Activated CD8-positive, alpha-beta memory T cell treated with anti-CD3 and anti-CD28 coated beads, Interleukin-2, amount 10 ng/mL, durations not matched to agents 7 days and 5 days (primary cell): ENCODE data around the gene MAPKAPK2. TPM values are rescaled to one million over a fixed set of nuclear protein-coding genes. Genes with fewer than 3 reads are reported as not detected.

Experiments
- ATAC-seq: fragments of 150-1000 bp; cut with Tn5 transposase; one replicate; pipeline ENCODE4 v1.10.0; 2021; ENCODE audit warnings: moderate library complexity
- CTCF ChIA-PET: fragments of 350-600 bp; sonication (Branson Sonifier 250); formaldehyde crosslinking; loops from one replicate; lab custom pipeline; 2021; ENCODE audit warnings: antibody characterized with exemption; lab: Charles Lee
- DNase-seq: peaks from one replicate; pipeline ENCODE4 v3.0.0-alpha.2; 2020
- H3K27ac Mint-ChIP-seq: one replicate; pipeline ENCODE4 v1.8.0; 2021; ENCODE audit warnings: mild to moderate bottlenecking, mixed read lengths
- H3K27me3 Mint-ChIP-seq: one replicate; pipeline ENCODE4 v1.8.0; 2021; ENCODE audit warnings: mixed read lengths
- H3K36me3 Mint-ChIP-seq: one replicate; pipeline ENCODE4 v1.8.0; 2021; ENCODE audit warnings: mild to moderate bottlenecking, mixed read lengths
- H3K4me1 Mint-ChIP-seq: one replicate; pipeline ENCODE4 v1.8.0; 2021; ENCODE audit warnings: mixed read lengths
- H3K4me3 Mint-ChIP-seq: one replicate; pipeline ENCODE4 v1.8.0; 2021; ENCODE audit warnings: mild to moderate bottlenecking, moderate library complexity, mixed read lengths
- H3K9me3 Mint-ChIP-seq: one replicate; pipeline ENCODE4 v1.8.0; 2022; ENCODE audit warnings: low read depth, mixed read lengths
- total RNA-seq, 2 experiments: library from RNA; stranded (reverse); gene quantifications; one replicate each; pipeline ENCODE4 v1.2.3, GENCODE V29; 2021

Gene MAPKAPK2
- total RNA-seq, 2 experiments from 2014 or later, result 85.7 to 93.8 TPM

DNA sequence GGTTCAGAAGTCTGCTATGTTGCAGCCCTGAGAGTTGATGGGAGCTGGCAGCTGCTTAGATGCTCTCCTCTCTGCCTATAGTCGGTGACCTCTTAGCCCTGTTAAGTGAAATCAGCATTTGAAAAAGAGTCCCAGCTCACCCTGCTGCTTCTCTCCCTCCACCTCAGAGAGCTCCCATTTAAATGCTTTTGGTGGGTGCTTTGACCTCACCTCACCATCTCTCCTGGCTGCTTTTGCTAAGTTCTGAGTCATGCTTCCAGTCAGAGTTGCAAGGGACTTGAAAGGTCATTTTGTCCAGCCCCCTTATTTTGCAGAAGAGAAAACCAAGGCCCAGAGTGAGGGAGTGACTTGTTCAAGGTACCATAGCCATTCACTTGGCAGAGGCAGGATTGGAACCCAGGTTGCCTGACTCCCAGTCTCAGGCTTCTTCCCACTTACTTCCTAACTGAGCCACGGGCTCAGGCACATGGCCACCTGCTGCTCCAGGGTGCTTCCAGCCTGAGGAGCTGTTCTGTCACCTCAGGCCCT, 3.3 kb downstream of the MAPKAPK2 start:
- ATAC-seq (no peak), DNase-seq (no peak)
- peaks cover 6% of the 10 kb centered on the region for H3K36me3 Mint-ChIP-seq
- H3K27me3 Mint-ChIP-seq, result peaks cover 6% of the 10 kb centered on the region
- H3K27ac Mint-ChIP-seq, result no peak overlapping the region
- H3K9me3 Mint-ChIP-seq, result no peaks in the 10 kb centered on the region
- CTCF ChIA-PET, result interaction anchor here (1.0 to 3.4 kb wide), 6 partner anchors 9 to 38 kb away, joined by 3 to 13 read pairs (median 4); no protein-coding TSS in a partner anchor
- H3K4me3 Mint-ChIP-seq, result no peak overlapping the region
- peaks cover 56% of the 10 kb centered on the region for H3K4me1 Mint-ChIP-seq

- Mint-ChIP-seq H3K4me1 (peaks cover 62% of the 10 kb centered on the region), H3K4me3 (no peak overlapping the region), H3K27me3 (no peaks in the 10 kb centered on the region), H3K27ac (no peak overlapping the region), H3K9me3 (no peaks in the 10 kb centered on the region), H3K36me3 (peaks cover 9% of the 10 kb centered on the region)
- no peak for ATAC-seq
- CTCF ChIA-PET, result interaction anchor here (0.7 to 2.5 kb wide), 9 partner anchors 8 to 212 kb away, joined by 3 to 8 read pairs (median 3); partner anchors contain the start of gene EIF2D
- DNase-seq, result no peak
These were observed 5.8 kb downstream of the MAPKAPK2 start for GRCh38 chr1:206690516-206690915.

DNA sequence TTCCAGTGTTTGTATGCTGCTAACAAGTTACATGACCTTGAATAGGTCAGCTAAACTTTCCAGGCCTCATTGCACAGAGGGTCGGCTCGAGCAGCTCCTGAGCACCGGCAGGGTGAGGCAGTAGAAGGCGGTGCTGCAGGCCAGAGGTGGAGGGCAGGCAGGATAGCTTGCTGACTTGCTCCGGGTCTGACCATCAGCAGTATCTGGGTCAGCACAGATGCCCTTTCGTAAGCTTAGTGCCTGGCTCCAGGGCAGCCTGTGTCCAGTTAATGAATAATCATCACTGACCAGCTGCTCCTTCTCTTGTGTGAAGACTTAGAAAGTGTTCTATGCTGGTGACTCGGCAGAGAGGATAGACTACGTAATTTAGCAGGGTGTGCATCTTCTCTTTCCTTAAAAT, 6.9 kb downstream of the MAPKAPK2 start:
- peaks cover 68% of the 10 kb centered on the region for H3K4me1 Mint-ChIP-seq
- DNase-seq, result no peak
- no peaks in the 10 kb centered on the region for H3K9me3 Mint-ChIP-seq
- H3K4me3 Mint-ChIP-seq, result no peak overlapping the region
- H3K27me3 Mint-ChIP-seq, result no peaks in the 10 kb centered on the region
- CTCF ChIA-PET, result interaction anchor here (1.2 to 2.5 kb wide), 6 partner anchors 9 to 79 kb away, joined by 4 to 9 read pairs (median 7); partner anchors contain the start of gene EIF2D
- no peak overlapping the region for H3K27ac Mint-ChIP-seq
- ATAC-seq, result no peak
- peaks cover 6% of the 10 kb centered on the region for H3K36me3 Mint-ChIP-seq

DNA sequence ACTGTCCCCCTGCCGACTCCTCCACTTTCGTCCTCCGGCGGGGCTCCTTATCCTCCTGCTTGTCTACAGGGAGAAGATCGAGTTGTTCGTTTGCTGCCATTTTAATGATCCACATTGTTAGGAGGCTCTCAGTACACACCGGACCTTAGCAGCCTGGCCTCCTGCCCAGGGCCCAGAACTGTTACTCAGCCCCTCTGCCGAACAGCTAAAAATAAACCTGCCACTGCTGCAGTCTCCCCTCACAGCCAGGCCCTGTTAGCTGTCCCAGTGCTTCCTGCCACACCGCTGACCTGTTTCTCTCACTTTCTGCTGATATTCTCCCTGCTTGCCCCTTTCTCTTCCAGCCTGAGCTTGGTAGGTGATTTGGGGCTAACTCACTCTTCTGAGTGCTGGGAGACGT, 8.3 kb downstream of the MAPKAPK2 start:
- Mint-ChIP-seq H3K27me3 (no peaks in the 10 kb centered on the region), H3K4me3 (no peak overlapping the region), H3K4me1 (peaks cover 60% of the 10 kb centered on the region), H3K9me3 (no peaks in the 10 kb centered on the region), H3K27ac (no peak overlapping the region), H3K36me3 (peaks cover 13% of the 10 kb centered on the region)
- ATAC-seq (no peak), DNase-seq (no peak)
- CTCF ChIA-PET, result interaction anchor here (0.8 to 2.6 kb wide), 8 partner anchors 13 to 204 kb away, joined by 3 to 9 read pairs (median 4); partner anchors contain the start of gene EIF2D

- Mint-ChIP-seq H3K4me3 (no peak overlapping the region), H3K4me1 (peaks cover 57% of the 10 kb centered on the region), H3K9me3 (no peaks in the 10 kb centered on the region), H3K27me3 (no peaks in the 10 kb centered on the region), H3K36me3 (peaks cover 13% of the 10 kb centered on the region), H3K27ac (no peak overlapping the region)
- CTCF ChIA-PET, result interaction anchor here (0.8 to 2.6 kb wide), 6 partner anchors 12 to 205 kb away, joined by 3 to 9 read pairs (median 4); no protein-coding TSS in a partner anchor
- ATAC-seq (no peak), DNase-seq (no peak)
These were observed 8.9 kb downstream of the MAPKAPK2 start for GRCh38 chr1:206693592-206693991.

- H3K36me3 Mint-ChIP-seq, result peaks cover 13% of the 10 kb centered on the region
- H3K27ac Mint-ChIP-seq, result no peak overlapping the region
- no peak for DNase-seq
- H3K27me3 Mint-ChIP-seq, result no peaks in the 10 kb centered on the region
- no peak overlapping the region for H3K4me3 Mint-ChIP-seq
- ATAC-seq, result no peak
- H3K9me3 Mint-ChIP-seq, result no peaks in the 10 kb centered on the region
- CTCF ChIA-PET, result interaction anchor here (0.8 to 2.6 kb wide), 3 partner anchors 8 to 31 kb away, joined by 3 to 6 read pairs (median 3); no protein-coding TSS in a partner anchor
- H3K4me1 Mint-ChIP-seq, result peaks cover 57% of the 10 kb centered on the region
These were observed 9.7 kb downstream of the MAPKAPK2 start for GRCh38 chr1:206694171-206695124.

GRCh38 chr1:206695733-206696132, 11.0 kb downstream of the MAPKAPK2 start:
- CTCF ChIA-PET, result interaction anchor here (0.6 to 2.6 kb wide), 3 partner anchors 9 to 32 kb away, joined by 3 to 6 read pairs (median 3); no protein-coding TSS in a partner anchor
- H3K4me1 Mint-ChIP-seq, result peaks cover 56% of the 10 kb centered on the region
- no peaks in the 10 kb centered on the region for H3K9me3 Mint-ChIP-seq
- H3K4me3 Mint-ChIP-seq, result no peak overlapping the region
- H3K36me3 Mint-ChIP-seq, result peaks cover 10% of the 10 kb centered on the region
- no peaks in the 10 kb centered on the region for H3K27me3 Mint-ChIP-seq
- no peak overlapping the region for H3K27ac Mint-ChIP-seq
- no peak for DNase-seq
- ATAC-seq, result no peak

- Mint-ChIP-seq H3K36me3 (peaks cover 12% of the 10 kb centered on the region), H3K4me1 (peaks cover 52% of the 10 kb centered on the region), H3K27me3 (no peaks in the 10 kb centered on the region), H3K9me3 (no peaks in the 10 kb centered on the region), H3K4me3 (no peak overlapping the region), H3K27ac (no peak overlapping the region)
- no peak for DNase-seq
- CTCF ChIA-PET, result interaction anchor here (0.9 to 1.1 kb wide), 2 partner anchors 9 to 33 kb away, joined by 3 read pairs; no protein-coding TSS in a partner anchor
- ATAC-seq, result no peak
These were observed 12.3 kb downstream of the MAPKAPK2 start for GRCh38 chr1:206696812-206697585.

DNA sequence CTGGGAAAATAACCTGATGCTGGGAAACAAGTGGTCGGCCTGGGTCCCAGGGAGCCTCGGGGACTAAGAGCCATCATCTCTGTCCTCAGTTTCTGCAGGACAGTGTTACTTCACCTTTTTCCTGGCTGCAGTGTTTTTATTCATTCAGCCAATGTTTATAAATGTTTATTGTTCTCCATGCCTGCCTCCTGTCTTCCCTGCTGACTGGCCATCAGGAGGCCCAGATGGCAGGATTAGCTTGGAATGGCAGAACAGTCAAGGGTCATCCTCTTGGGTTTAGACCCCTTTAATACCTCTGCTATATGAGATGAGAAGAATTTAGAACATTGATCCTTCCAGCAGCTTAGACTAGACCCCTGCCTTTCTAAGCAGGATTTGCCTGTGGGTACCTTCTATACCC, 13.3 kb downstream of the MAPKAPK2 start:
- Mint-ChIP-seq H3K4me3 (no peak overlapping the region), H3K27me3 (no peaks in the 10 kb centered on the region), H3K9me3 (no peaks in the 10 kb centered on the region), H3K36me3 (peaks cover 12% of the 10 kb centered on the region), H3K27ac (no peak overlapping the region), H3K4me1 (peaks cover 56% of the 10 kb centered on the region)
- CTCF ChIA-PET, result interaction anchor here (1.0 kb wide), 1 partner anchor 8 kb away, joined by 3 read pairs; no protein-coding TSS in a partner anchor
- DNase-seq (no peak), ATAC-seq (no peak)

DNA sequence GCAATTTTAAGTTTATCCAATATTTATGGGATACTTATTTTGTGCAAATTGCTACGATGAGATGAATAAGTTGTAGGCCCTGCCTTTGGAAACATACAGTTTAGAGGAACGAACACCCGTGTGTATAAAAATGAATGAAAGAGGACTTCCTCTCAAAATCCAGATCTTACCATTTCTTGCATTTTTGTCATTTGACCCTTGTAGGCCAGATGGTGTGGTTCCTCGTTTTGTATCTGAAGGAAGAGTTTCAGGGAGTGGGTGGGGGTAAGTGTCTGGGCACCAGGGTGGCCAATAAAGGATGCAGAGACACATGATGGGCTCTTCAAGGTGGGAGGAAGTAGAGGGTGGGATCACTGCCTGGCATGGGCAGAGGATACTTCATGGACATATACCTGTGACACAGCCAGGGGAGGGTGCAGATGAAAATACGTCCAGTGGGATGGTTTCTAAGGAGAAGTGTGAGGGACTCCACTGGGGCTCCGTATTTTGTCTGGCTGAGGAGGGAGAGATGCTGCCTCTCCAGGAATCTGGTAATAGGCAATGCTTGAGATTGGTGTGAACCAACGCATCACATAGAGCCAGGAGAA, 14.4 kb downstream of the MAPKAPK2 start:
- Mint-ChIP-seq H3K36me3 (peaks cover 11% of the 10 kb centered on the region), H3K27me3 (no peaks in the 10 kb centered on the region), H3K27ac (no peak overlapping the region), H3K4me1 (peaks cover 62% of the 10 kb centered on the region), H3K4me3 (no peak overlapping the region), H3K9me3 (no peaks in the 10 kb centered on the region)
- CTCF ChIA-PET, result interaction anchor here (1.0 to 2.4 kb wide), 2 partner anchors 9 to 35 kb away, joined by 3 to 7 read pairs; no protein-coding TSS in a partner anchor
- ATAC-seq (no peak), DNase-seq (no peak)

DNA sequence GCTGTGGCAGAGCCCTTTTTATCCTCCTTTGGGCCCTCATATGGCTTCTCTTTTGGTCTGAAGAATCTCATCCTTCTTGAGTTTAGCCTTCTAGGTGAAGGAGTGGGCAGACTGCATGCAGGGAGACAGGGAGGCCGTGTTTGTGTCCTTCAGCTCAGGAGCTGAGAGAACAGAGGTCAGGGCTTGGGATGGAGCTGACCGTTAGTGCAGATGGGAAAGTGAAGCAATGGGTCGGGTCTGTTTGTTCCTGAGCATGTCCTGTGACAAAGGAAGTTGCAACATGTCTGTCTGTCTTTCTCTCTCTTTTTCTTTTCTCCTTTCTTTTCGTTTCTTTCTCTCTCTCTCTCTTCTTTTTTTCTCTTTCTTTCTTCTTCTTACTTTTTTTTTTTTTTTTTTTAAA, 14.9 kb downstream of the MAPKAPK2 start:
- Mint-ChIP-seq H3K4me1 (peaks cover 67% of the 10 kb centered on the region), H3K4me3 (no peak overlapping the region), H3K27me3 (no peaks in the 10 kb centered on the region), H3K36me3 (peaks cover 11% of the 10 kb centered on the region), H3K27ac (no peak overlapping the region), H3K9me3 (no peaks in the 10 kb centered on the region)
- CTCF ChIA-PET, result interaction anchor here (1.2 to 2.4 kb wide), 3 partner anchors 8 to 226 kb away, joined by 3 to 7 read pairs (median 7); no protein-coding TSS in a partner anchor
- no peak for ATAC-seq
- DNase-seq, result no peak

DNA sequence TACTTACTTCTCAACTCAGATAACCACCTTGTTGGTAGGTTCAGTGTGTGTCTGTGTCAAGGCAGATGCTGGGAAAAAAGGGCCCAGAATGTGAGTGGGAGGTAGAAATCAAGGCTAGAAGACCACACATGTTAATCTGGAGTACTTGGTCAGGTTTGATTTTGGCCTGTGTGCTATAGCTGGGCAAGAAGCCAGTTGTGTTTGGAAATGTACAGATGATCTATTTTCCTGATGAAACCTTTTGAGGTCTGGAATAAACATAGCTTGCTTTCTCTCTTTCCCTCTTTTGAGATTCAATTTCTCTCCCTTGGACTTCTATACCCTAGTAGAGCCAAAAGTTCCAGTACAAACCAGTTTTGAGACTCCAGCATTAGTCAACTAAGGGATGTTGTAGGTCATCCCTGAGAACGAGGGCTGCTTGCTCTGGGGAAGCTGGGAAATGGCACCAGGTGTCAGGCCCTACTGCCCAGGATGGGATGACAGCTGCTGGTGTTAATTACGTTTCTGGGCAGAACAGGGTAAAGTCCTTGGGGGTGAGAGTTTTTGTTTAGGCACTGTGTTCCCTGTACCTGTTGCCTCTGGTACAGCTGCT, 15.8 kb downstream of the MAPKAPK2 start:
- Mint-ChIP-seq H3K4me3 (no peak overlapping the region), H3K4me1 (peaks cover 69% of the 10 kb centered on the region), H3K27ac (no peak overlapping the region)

More for the DNA sequence above, 15.8 kb downstream of the MAPKAPK2 start:
- Mint-ChIP-seq H3K9me3 (no peaks in the 10 kb centered on the region), H3K36me3 (peaks cover 9% of the 10 kb centered on the region), H3K27me3 (no peaks in the 10 kb centered on the region)
- DNase-seq (no peak), ATAC-seq (no peak)
- CTCF ChIA-PET, result interaction anchor here (1.2 to 2.4 kb wide), 3 partner anchors 9 to 225 kb away, joined by 3 to 7 read pairs (median 7); no protein-coding TSS in a partner anchor
